Right lobe of liver (tissue), 6 donors: Measurements from ENCODE around the gene FCGBP. TPM values are rescaled to one million over a fixed set of nuclear protein-coding genes. Genes with fewer than 3 reads are reported as not detected.

ENCODE experiments used
- ATAC-seq, 4 donors: fragments of 200-7000 bp; cut with Tn5 transposase; one replicate each; pipeline ENCODE4 v1.9.1; 2020; ENCODE audit warnings: mild to moderate bottlenecking in 4 of 4, moderate library complexity in 4 of 4
- DNase-seq, 3 donors: peaks; one replicate each; pipeline ENCODE4 v3.0.0-alpha.2; 2020
- H3K27ac ChIP-seq, 3 donors: fragments of 200-600 bp; one replicate each; pipeline ENCODE4 v1.8.0; 2022
- H3K27me3 ChIP-seq, 2 donors: fragments of 200-600 bp; one replicate each; pipeline ENCODE4 v1.8.0; 2022
- H3K36me3 ChIP-seq, 4 donors: fragments of 200-600 bp; sonication (generic) in 1 of 4; one replicate each; pipeline versions ENCODE4 v1.5.1 to v1.8.0; 2017 to 2022; ENCODE audit warnings: control low read depth in 1 of 4
- H3K4me1 ChIP-seq, 4 donors: fragments of 200-600 bp; sonication (generic) in 1 of 4; one replicate each; pipeline versions ENCODE4 v1.5.1 to v1.8.0; 2017 to 2022; ENCODE audit warnings: control low read depth in 1 of 4
- H3K4me3 ChIP-seq, 3 donors: fragments of 200-600 bp; one replicate each; pipeline ENCODE4 v1.8.0; 2022
- H3K9me3 ChIP-seq, 4 donors: fragments of 200-600 bp; sonication (generic) in 1 of 4; one replicate each; pipeline versions ENCODE4 v1.5.1 to v1.8.0; 2017 to 2022; ENCODE audit warnings: control low read depth in 1 of 4
- POLR2A ChIP-seq: fragments of 450-650 bp; IDR thresholded peaks from one replicate; pipeline ENCODE4 v1.6.1; 2017; ENCODE audit warnings: antibody characterized with exemption, mild to moderate bottlenecking
- WGBS: methylation state at CpG from one replicate; pipeline ENCODE4 v1.1.6; 2018; ENCODE audit warnings: low coverage, low lambda C conversion rate; ENCODE audit not compliant: insufficient coverage; ENCODE audit errors: missing lambda C conversion rate; 5-methylcytosine and 5-hydroxymethylcytosine counted together
- intact Hi-C, 2 donors: fragments of 100-400 bp; cut with DNase I; formaldehyde crosslinking; loops; one replicate each; pipeline versions ENCODE4 v1.11.2 to v1.14.1; 2022
- total RNA-seq, 6 experiments: library from RNA; depleted of rRNA in 2 of 6; stranded (reverse); fragments of >200 nt in 2 of 6; fragmentation: NEBNext Ultra II Directional in 3 of 6; extraction: Animal tissue kit (Norgen Biotek cat#: 25700) in 3 of 6; gene quantifications; one replicate each; pipeline versions ENCODE4 v1.1.0 to v1.2.4, GENCODE V29; 2016 to 2023
- TF ChIP-seq, protein P1 (sequence below), 4 donors: fragments of 200-600 bp in 3 of 4; fragments of 450-650 bp in 1 of 4; IDR thresholded peaks; one replicate each; pipeline versions ENCODE4 v1.5.1 to v1.8.0; 2016 to 2022; ENCODE audit warnings: antibody characterized with exemption in 4 of 4, mild to moderate bottlenecking in 2 of 4
- donor health status: DM: no; HTN: yes; CAD: no.
- donor health status: DM: no; HTN: no; CAD: no.
- donor health status: DM: no; HTN: no; CAD: no.
- donor health status: DM: no; HTN: yes; CAD: no.
- donor health status: DM: no; HTN: yes; CAD: no.

FCGBP gene
- total RNA-seq, 6 experiments from 2014 or later: 3.8 to 31.6 (median 3.9) TPM

- Histone ChIP-seq H3K4me1 (no peaks in the 10 kb centered on the region), H3K9me3 (no peaks in the 10 kb centered on the region), H3K36me3 (no peaks in the 10 kb centered on the region), H3K27ac (no peak overlapping the region), H3K4me3 (no peak overlapping the region), H3K27me3 (no peaks in the 10 kb centered on the region)
- WGBS: 42% methylated on average over 3 of the region's 5 CpGs
- intact Hi-C loops: no loop called here
- no peak for DNase-seq
- ATAC-seq: no peak
- TF ChIP-seq POLR2A: no peak
- TF ChIP-seq, protein P1, sequence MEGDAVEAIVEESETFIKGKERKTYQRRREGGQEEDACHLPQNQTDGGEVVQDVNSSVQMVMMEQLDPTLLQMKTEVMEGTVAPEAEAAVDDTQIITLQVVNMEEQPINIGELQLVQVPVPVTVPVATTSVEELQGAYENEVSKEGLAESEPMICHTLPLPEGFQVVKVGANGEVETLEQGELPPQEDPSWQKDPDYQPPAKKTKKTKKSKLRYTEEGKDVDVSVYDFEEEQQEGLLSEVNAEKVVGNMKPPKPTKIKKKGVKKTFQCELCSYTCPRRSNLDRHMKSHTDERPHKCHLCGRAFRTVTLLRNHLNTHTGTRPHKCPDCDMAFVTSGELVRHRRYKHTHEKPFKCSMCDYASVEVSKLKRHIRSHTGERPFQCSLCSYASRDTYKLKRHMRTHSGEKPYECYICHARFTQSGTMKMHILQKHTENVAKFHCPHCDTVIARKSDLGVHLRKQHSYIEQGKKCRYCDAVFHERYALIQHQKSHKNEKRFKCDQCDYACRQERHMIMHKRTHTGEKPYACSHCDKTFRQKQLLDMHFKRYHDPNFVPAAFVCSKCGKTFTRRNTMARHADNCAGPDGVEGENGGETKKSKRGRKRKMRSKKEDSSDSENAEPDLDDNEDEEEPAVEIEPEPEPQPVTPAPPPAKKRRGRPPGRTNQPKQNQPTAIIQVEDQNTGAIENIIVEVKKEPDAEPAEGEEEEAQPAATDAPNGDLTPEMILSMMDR (IDR thresholded peaks at IDR 0.05): no peak
These were observed 2.8 kb upstream of the FCGBP start for GRCh38 chr19:39937094-39937720.

DNA sequence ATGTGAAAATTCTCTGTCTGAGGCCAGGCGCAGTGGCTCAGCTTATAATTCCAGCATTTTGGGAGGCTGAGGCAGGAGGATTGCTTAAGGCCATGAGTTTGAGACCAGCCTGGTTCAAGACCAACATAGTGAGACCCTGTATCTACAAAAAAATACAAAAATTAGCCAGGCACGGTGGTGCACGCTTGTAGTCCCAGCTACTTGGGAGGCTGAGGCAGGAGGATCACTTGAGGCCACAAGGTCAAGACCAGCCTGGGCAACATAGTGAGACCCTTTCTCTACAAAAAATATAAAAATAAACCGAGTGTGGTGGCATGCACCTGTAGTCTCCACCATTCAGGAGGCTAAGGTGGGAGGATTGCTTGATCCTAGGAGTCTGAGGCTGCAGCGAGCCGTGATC lies 2.2 kb upstream of the FCGBP start:
- Histone ChIP-seq H3K4me3 (no peak overlapping the region), H3K9me3 (no peaks in the 10 kb centered on the region), H3K27me3 (no peaks in the 10 kb centered on the region), H3K36me3 (no peaks in the 10 kb centered on the region), H3K4me1 (no peaks in the 10 kb centered on the region), H3K27ac (no peak overlapping the region)
- DNase-seq: no peak
- 73% methylated on average over 3 of the region's 6 CpGs for WGBS
- ATAC-seq: no peak
- TF ChIP-seq, protein P1 (IDR thresholded peaks at IDR 0.05): no peak
- no peak for TF ChIP-seq POLR2A
- intact Hi-C loops: no loop called here

DNA sequence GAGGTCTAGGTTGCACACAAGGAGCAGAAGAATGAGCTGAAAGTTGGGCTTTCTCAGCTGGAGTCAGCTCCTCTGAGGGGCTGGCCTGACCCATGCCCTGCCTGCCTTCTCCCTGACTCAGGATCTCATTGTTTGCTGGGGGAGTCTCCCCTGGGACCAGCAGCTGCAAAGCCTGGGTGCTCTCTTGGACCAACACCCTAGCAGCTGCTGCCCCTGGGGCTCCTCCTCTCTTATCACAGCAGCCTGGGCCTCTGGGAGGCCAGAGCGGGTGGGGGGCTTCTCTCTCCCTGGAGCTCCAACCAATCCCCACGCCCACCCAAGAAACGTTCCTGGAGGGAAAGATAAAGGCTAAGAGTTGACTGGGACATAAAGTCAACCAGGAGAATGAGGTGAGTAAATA lies 1.6 kb upstream of the FCGBP start:
- no peaks in the 10 kb centered on the region for H3K4me1 ChIP-seq
- no peak overlapping the region for H3K27ac ChIP-seq
- DNase-seq: no peak
- no peaks in the 10 kb centered on the region for H3K27me3 ChIP-seq
- TF ChIP-seq, protein P1 (IDR thresholded peaks at IDR 0.05): no peak
- no peak for TF ChIP-seq POLR2A
- WGBS: 16% methylated on average over 3 of the region's 3 CpGs
- intact Hi-C loops: no loop called here
- H3K4me3 ChIP-seq: no peak overlapping the region
- ATAC-seq: no peak
- H3K9me3 ChIP-seq: no peaks in the 10 kb centered on the region
- H3K36me3 ChIP-seq: no peaks in the 10 kb centered on the region

DNA sequence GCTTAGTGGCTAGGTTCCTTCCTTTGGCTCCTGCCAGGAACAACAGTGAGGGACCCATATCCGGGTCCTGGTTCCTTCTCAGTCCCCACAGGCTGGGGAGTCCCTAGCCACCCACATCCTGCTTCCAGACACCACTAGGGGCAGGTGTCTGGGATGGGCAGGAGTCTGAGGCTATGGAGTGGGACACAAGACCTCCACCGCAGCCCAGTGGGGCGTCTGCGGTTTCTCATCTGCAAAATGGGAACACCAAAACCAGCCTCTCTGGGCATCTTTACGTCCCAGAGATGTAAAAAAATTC lies 879 bp upstream of the FCGBP start:
- Histone ChIP-seq H3K36me3 (no peaks in the 10 kb centered on the region), H3K27ac (no peak overlapping the region), H3K4me1 (no peaks in the 10 kb centered on the region), H3K4me3 (no peak overlapping the region), H3K27me3 (no peaks in the 10 kb centered on the region), H3K9me3 (no peaks in the 10 kb centered on the region)
- 60% methylated on average over 1 of the region's 5 CpGs for WGBS
- no peak for DNase-seq
- ATAC-seq: no peak
- no peak for TF ChIP-seq POLR2A
- TF ChIP-seq, protein P1 (IDR thresholded peaks at IDR 0.05): no peak
- intact Hi-C loops: no loop called here

GRCh38 chr19:39929750-39930149 lies 4.7 kb downstream of the FCGBP start:
- Histone ChIP-seq H3K27ac (no peak overlapping the region), H3K36me3 (no peaks in the 10 kb centered on the region), H3K4me1 (no peaks in the 10 kb centered on the region), H3K27me3 (no peaks in the 10 kb centered on the region), H3K4me3 (no peak overlapping the region), H3K9me3 (no peaks in the 10 kb centered on the region)
- no peak for ATAC-seq
- no peak for DNase-seq
- intact Hi-C loops: no loop called here
- no peak for TF ChIP-seq POLR2A
- TF ChIP-seq, protein P1 (IDR thresholded peaks at IDR 0.05): no peak
- WGBS: 67% methylated on average over 3 of the region's 3 CpGs
